HCT116 (cell line): ENCODE results near the gene NPIPB8. TPM values are rescaled to one million over a fixed set of nuclear protein-coding genes. Genes with fewer than 3 reads are reported as not detected.

Source experiments
- ATAC-seq: fragments of 200-7000 bp; cut with Tn5 transposase; 2 replicates; pipeline ENCODE4 v1.9.1; 2020; ENCODE audit warnings: mild to moderate bottlenecking, moderate library complexity
- BruUV-seq: library from RNA; stranded (reverse); fragments of 400-500 nt; replicated peaks from 2 replicates; lab custom pipeline; 2021; lab: Mats Ljungman, UMichigan
- CTCF ChIA-PET: fragments of 300-600 bp; sonication (Branson Sonifier 250); formaldehyde crosslinking; loops from one replicate; lab custom pipeline; 2021; ENCODE audit warnings: antibody characterized with exemption; lab: Charles Lee
- POLR2A ChIA-PET: fragments of 300-600, 350-600 bp; sonication (Branson Sonifier 250); formaldehyde crosslinking; loops from one replicate; lab custom pipeline; 2021; ENCODE audit warnings: antibody characterized with exemption; lab: Charles Lee
- RAD21 ChIA-PET, 2 experiments: fragments of 300-600 bp; sonication (Branson Sonifier 250); formaldehyde crosslinking; loops; one replicate each; lab custom pipeline; 2023; ENCODE audit warnings: low total read pairs in 2 of 2; ENCODE audit not compliant: uncharacterized antibody in 2 of 2, unreplicated experiment in 2 of 2, low non-redundant PET in 1 of 2; lab: Charles Lee
- DNase-seq: peaks from one replicate; pipeline ENCODE4 v3.0.0-alpha.2; 2010; ENCODE audit warnings: low read depth, low spot score
- H2AFZ ChIP-seq: fragments of 200-600 bp; shearing (Covaris generic), sonication (generic); 2 replicates; pipeline ENCODE4 v1.6.1; 2017; ENCODE audit warnings: low read depth, mixed run types, mixed read lengths, antibody characterized with exemption, low read length; ENCODE audit not compliant: poor library complexity, severe bottlenecking
- H3K27ac ChIP-seq: 2 replicates; pipeline ENCODE4 v1.5.1; 2012; ENCODE audit warnings: low read depth, low read length
- H3K27me3 ChIP-seq: fragments of 200-600 bp; sonication (generic); 2 replicates; pipeline ENCODE4 v1.6.1; 2016; ENCODE audit warnings: mixed run types, low read length, mixed read lengths; ENCODE audit not compliant: insufficient read depth
- H3K36me3 ChIP-seq, 2 experiments: fragments of 200-500 bp in 1 of 2; fragments of 200-600 bp in 1 of 2; sonication (Bioruptor generic) in 1 of 2; sonication (generic) in 1 of 2; 2 replicates each; pipeline versions ENCODE4 v1.5.1 to v1.6.1; 2014 to 2016; ENCODE audit warnings: low read length in 2 of 2, inconsistent platforms in 1 of 2, mixed read lengths in 1 of 2, mixed run types in 1 of 2; ENCODE audit not compliant: insufficient read depth in 2 of 2, control insufficient read depth in 1 of 2
- H3K4me1 ChIP-seq, 2 experiments: fragments of 200-600 bp in 1 of 2; sonication (generic) in 1 of 2; 2 replicates each; pipeline versions ENCODE4 v1.5.1 to v1.6.1; 2012 to 2017; ENCODE audit warnings: low read length in 2 of 2, inconsistent platforms in 1 of 2, mild to moderate bottlenecking in 1 of 2, mixed read lengths in 1 of 2, mixed run types in 1 of 2, moderate library complexity in 1 of 2; ENCODE audit not compliant: insufficient read depth in 2 of 2, control insufficient read depth in 1 of 2
- H3K4me2 ChIP-seq: fragments of 200-600 bp; sonication (generic); 2 replicates; pipeline ENCODE4 v1.6.1; 2017; ENCODE audit warnings: mixed run types, low read length, mixed read lengths
- H3K4me3 ChIP-seq, 2 experiments: fragments of 200-600 bp in 1 of 2; sonication (generic) in 1 of 2; replicated peaks in 1 of 2; 2 replicates each; pipeline ENCODE4 v1.5.1; 2011 to 2016; ENCODE audit warnings: low read length in 2 of 2, control low read depth in 1 of 2, low read depth in 1 of 2, mild to moderate bottlenecking in 1 of 2, mixed read lengths in 1 of 2, mixed run types in 1 of 2
- H3K79me2 ChIP-seq: fragments of 200-600 bp; sonication (generic); 2 replicates; pipeline ENCODE4 v1.6.1; 2017; ENCODE audit warnings: mild to moderate bottlenecking, mixed run types, low read length, moderate library complexity, mixed read lengths; ENCODE audit not compliant: insufficient read depth
- H3K9ac ChIP-seq: fragments of 200-600 bp; sonication (generic); 2 replicates; pipeline ENCODE4 v1.6.1; 2016; ENCODE audit warnings: low read length, mixed read lengths
- H3K9me2 ChIP-seq: fragments of 200-600 bp; sonication (generic), shearing (Covaris generic); 2 replicates; pipeline ENCODE4 v1.6.1; 2017; ENCODE audit warnings: mixed run types, mild to moderate bottlenecking, moderate library complexity; ENCODE audit not compliant: insufficient read depth
- H3K9me3 ChIP-seq, 2 experiments: fragments of 200-500 bp in 1 of 2; fragments of 200-600 bp in 1 of 2; sonication (Bioruptor generic) in 1 of 2; sonication (generic) in 1 of 2; 2 replicates each; pipeline ENCODE4 v1.6.1; 2014 to 2017; ENCODE audit warnings: low read length in 2 of 2, mixed read lengths in 2 of 2, inconsistent platforms in 1 of 2, low read depth in 1 of 2, mild to moderate bottlenecking in 1 of 2, mixed run types in 1 of 2, moderate library complexity in 1 of 2; ENCODE audit not compliant: control insufficient read depth in 1 of 2, insufficient read depth in 1 of 2
- H4K20me1 ChIP-seq: fragments of 200-600 bp; sonication (generic), shearing (Covaris generic); 2 replicates; pipeline ENCODE4 v1.6.1; 2017; ENCODE audit warnings: mixed run types, mild to moderate bottlenecking, moderate library complexity; ENCODE audit not compliant: insufficient read depth
- CBX3 ChIP-seq: IDR thresholded peaks from 2 replicates; pipeline ENCODE4 v1.6.1; 2012; ENCODE audit warnings: low read depth
- CEBPB ChIP-seq: IDR thresholded peaks from 2 replicates; pipeline ENCODE4 v1.6.1; 2012; ENCODE audit warnings: low read depth
- EGR1 ChIP-seq: IDR thresholded peaks from 2 replicates; pipeline ENCODE4 v1.6.1; 2012; ENCODE audit warnings: low read depth
- ELF1 ChIP-seq: IDR thresholded peaks from 2 replicates; pipeline ENCODE4 v1.6.1; 2012; ENCODE audit warnings: low read depth, borderline replicate concordance
- EZH2phosphoT487 ChIP-seq: fragments of 200-600 bp; IDR thresholded peaks from 2 replicates; pipeline ENCODE4 v1.6.1; 2018; ENCODE audit warnings: antibody characterized with exemption, borderline replicate concordance
- FOSL1 ChIP-seq: IDR thresholded peaks from 2 replicates; pipeline ENCODE4 v1.6.1; 2012; ENCODE audit warnings: low read depth
- JUND ChIP-seq: IDR thresholded peaks from 2 replicates; pipeline ENCODE4 v1.6.1; 2012
- POLR2AphosphoS5 ChIP-seq: IDR thresholded peaks from 2 replicates; pipeline ENCODE4 v1.6.1; 2011; ENCODE audit warnings: mild to moderate bottlenecking, low read depth, low read length, moderate library complexity
- RAD21 ChIP-seq: IDR thresholded peaks from 2 replicates; pipeline ENCODE4 v1.6.1; 2012; ENCODE audit warnings: low read depth, mild to moderate bottlenecking
- SIN3A ChIP-seq: IDR thresholded peaks from 2 replicates; pipeline ENCODE4 v1.6.1; 2012; ENCODE audit warnings: low read depth
- SP1 ChIP-seq: IDR thresholded peaks from 2 replicates; pipeline ENCODE4 v1.6.1; 2012; ENCODE audit warnings: low read depth
- SRF ChIP-seq: IDR thresholded peaks from 2 replicates; pipeline ENCODE4 v1.6.1; 2012; ENCODE audit warnings: low read depth
- ZFX ChIP-seq: fragments of 450-650 bp; IDR thresholded peaks from 2 replicates; pipeline ENCODE4 v1.6.1; 2017
- ZNF274 ChIP-seq: fragments of 200-500 bp; sonication (Bioruptor generic); IDR thresholded peaks from 2 replicates; pipeline ENCODE4 v1.6.1; 2014; ENCODE audit warnings: mild to moderate bottlenecking, low read depth, low read length, inconsistent platforms
- intact Hi-C: fragments of 100-400 bp; cut with micrococcal nuclease; formaldehyde crosslinking; loops from 2 replicates; pipeline ENCODE4 v1.10.0; 2022
- total RNA-seq: library from RNA; stranded (reverse); gene quantifications from one replicate; pipeline ENCODE4 v1.2.1, GENCODE V29; 2021; ENCODE audit not compliant: unreplicated experiment
- TF ChIP-seq, protein P1 (sequence below): IDR thresholded peaks from 2 replicates; pipeline ENCODE4 v1.6.1; 2012
- TF ChIP-seq, protein P2 (sequence below): IDR thresholded peaks from 2 replicates; pipeline ENCODE4 v1.6.1; 2011; ENCODE audit warnings: mild to moderate bottlenecking, low read length, moderate library complexity; ENCODE audit not compliant: insufficient replicate concordance; ENCODE audit errors: extremely low read depth
- TF ChIP-seq, protein P3 (sequence below), 3 experiments: fragments of 200-600 bp in 1 of 3; sonication (generic) in 1 of 3; IDR thresholded peaks in 2 of 3; conservative IDR thresholded peaks in 1 of 3; 2 replicates each; pipeline ENCODE4 v1.5.1; 2012 to 2017; ENCODE audit warnings: low read depth in 2 of 3, low read length in 2 of 3, antibody characterized with exemption in 1 of 3, borderline replicate concordance in 1 of 3, control low read depth in 1 of 3, mild to moderate bottlenecking in 1 of 3, mixed read lengths in 1 of 3, mixed run types in 1 of 3, moderate library complexity in 1 of 3; ENCODE audit not compliant: insufficient read depth in 1 of 3

Gene NPIPB8
- total RNA-seq, 1 experiment from 2014 or later, result 0.79 TPM

DNA sequence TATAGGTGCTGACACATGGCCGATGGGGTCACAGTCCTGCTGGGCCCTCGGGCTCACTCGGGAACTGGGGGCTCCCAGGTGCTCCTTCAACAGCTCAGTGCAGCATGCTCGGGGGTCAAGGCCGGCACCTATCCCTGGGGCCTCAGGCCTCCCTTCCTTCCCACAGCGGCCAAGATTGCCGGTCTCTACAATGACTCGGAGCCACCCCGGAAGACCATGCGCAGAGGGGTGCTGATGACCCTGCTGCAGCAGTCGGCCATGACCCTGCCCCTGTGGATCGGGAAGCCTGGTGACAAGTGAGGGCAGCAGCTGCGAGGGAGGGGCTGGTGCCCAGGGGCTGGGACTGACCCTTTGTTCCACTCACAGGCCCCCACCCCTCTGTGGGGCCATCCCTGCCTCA lies 47.9 kb upstream of the NPIPB8 start:
- no peaks in the 10 kb centered on the region for H3K27me3 ChIP-seq
- no TSS peak for BruUV-seq
- no peak overlapping the region for H2AFZ ChIP-seq
- RAD21 ChIA-PET, result no interaction called here
- no peak overlapping the region for H3K27ac ChIP-seq
- H3K4me2 ChIP-seq, result no peak overlapping the region
- intact Hi-C loops, result no loop called here
- CTCF ChIA-PET, result no interaction called here
- H3K36me3 ChIP-seq, result peaks cover 0 to 3% of the 10 kb centered on the region in 2 experiments; a peak in 1 of 4 replicates
- no peaks in the 10 kb centered on the region for H4K20me1 ChIP-seq
- POLR2A ChIA-PET, result no interaction called here
- ATAC-seq (no peak), DNase-seq (no peak)
- no peaks in the 10 kb centered on the region for H3K9me2 ChIP-seq
- TF ChIP-seq JUND, result no peak
- no peak for TF ChIP-seq EZH2phosphoT487
- TF ChIP-seq, protein P1, sequence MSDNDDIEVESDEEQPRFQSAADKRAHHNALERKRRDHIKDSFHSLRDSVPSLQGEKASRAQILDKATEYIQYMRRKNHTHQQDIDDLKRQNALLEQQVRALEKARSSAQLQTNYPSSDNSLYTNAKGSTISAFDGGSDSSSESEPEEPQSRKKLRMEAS, result no peak
- TF ChIP-seq CBX3, result no peak
- TF ChIP-seq SRF, result no peak
- TF ChIP-seq, protein P2, sequence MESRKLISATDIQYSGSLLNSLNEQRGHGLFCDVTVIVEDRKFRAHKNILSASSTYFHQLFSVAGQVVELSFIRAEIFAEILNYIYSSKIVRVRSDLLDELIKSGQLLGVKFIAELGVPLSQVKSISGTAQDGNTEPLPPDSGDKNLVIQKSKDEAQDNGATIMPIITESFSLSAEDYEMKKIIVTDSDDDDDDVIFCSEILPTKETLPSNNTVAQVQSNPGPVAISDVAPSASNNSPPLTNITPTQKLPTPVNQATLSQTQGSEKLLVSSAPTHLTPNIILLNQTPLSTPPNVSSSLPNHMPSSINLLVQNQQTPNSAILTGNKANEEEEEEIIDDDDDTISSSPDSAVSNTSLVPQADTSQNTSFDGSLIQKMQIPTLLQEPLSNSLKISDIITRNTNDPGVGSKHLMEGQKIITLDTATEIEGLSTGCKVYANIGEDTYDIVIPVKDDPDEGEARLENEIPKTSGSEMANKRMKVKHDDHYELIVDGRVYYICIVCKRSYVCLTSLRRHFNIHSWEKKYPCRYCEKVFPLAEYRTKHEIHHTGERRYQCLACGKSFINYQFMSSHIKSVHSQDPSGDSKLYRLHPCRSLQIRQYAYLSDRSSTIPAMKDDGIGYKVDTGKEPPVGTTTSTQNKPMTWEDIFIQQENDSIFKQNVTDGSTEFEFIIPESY, result no peak
- TF ChIP-seq ELF1, result no peak
- no peak for TF ChIP-seq ZFX
- TF ChIP-seq SIN3A, result no peak
- TF ChIP-seq CEBPB, result no peak
- no peak for TF ChIP-seq POLR2AphosphoS5
- TF ChIP-seq RAD21, result no peak
- TF ChIP-seq, protein P3, sequence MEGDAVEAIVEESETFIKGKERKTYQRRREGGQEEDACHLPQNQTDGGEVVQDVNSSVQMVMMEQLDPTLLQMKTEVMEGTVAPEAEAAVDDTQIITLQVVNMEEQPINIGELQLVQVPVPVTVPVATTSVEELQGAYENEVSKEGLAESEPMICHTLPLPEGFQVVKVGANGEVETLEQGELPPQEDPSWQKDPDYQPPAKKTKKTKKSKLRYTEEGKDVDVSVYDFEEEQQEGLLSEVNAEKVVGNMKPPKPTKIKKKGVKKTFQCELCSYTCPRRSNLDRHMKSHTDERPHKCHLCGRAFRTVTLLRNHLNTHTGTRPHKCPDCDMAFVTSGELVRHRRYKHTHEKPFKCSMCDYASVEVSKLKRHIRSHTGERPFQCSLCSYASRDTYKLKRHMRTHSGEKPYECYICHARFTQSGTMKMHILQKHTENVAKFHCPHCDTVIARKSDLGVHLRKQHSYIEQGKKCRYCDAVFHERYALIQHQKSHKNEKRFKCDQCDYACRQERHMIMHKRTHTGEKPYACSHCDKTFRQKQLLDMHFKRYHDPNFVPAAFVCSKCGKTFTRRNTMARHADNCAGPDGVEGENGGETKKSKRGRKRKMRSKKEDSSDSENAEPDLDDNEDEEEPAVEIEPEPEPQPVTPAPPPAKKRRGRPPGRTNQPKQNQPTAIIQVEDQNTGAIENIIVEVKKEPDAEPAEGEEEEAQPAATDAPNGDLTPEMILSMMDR (IDR thresholded peaks at IDR 0.05 in 2 of 3, conservative IDR thresholded peaks at IDR 0.05 in 1 of 3; ENCODE audit: borderline replicate concordance in 1 of 3, insufficient read depth in 1 of 3, low read depth in 2 of 3, low read length in 2 of 3), result no peak
- no peak for TF ChIP-seq FOSL1
- TF ChIP-seq EGR1, result no peak
- no peak for TF ChIP-seq ZNF274
- no peak for TF ChIP-seq SP1
- H3K79me2 ChIP-seq, result no peaks in the 10 kb centered on the region
- H3K4me3 ChIP-seq, result no peak overlapping the region
- H3K9me3 ChIP-seq, result no peaks in the 10 kb centered on the region
- peaks cover 0 to 8% of the 10 kb centered on the region in 2 experiments; a peak in 2 of 4 replicates for H3K4me1 ChIP-seq
- H3K9ac ChIP-seq, result no peak overlapping the region
